KOPT-K1 (cell line): ENCODE data around the gene RAMACL.

Experiments
- H3K27ac ChIP-seq: fragments of 200-600 bp; sonication (generic); 2 replicates; pipeline ENCODE4 v1.5.1; 2016; ENCODE audit warnings: antibody characterized with exemption, mild to moderate bottlenecking, low read depth, low read length; ENCODE audit not compliant: poor library complexity, severe bottlenecking
- H3K36me3 ChIP-seq: fragments of 200-600 bp; sonication (generic); 2 replicates; pipeline ENCODE4 v1.5.1; 2017; ENCODE audit warnings: antibody characterized with exemption, mild to moderate bottlenecking, low read length, moderate library complexity; ENCODE audit not compliant: insufficient read depth
- H3K9me3 ChIP-seq: fragments of 200-600 bp; sonication (generic); 2 replicates; pipeline ENCODE4 v1.5.1; 2017; ENCODE audit warnings: antibody characterized with exemption, low read length, mild to moderate bottlenecking; ENCODE audit not compliant: insufficient read depth, poor library complexity, severe bottlenecking

The RAMACL gene

DNA sequence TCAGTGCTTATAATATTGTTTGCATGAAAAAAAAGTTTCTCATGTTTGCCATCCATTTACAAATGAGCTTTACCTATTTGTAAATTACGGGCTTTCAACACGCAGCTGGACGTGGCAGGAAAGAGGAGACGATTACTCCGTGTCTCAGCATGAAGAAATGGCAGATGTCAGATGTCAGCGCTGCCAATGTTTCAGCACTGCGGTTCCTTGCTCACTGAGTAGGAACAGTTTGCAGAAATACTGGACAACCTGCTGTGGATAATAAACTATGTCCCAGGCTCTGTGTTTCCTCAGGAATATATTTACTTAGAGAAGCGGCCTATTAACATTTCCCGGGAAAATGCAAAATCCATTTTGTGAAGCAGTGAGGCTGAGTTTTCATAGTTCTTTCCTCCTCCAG, 22.7 kb downstream of the RAMACL start:
- Histone ChIP-seq H3K9me3 (peaks cover 10% of the 10 kb centered on the region), H3K36me3 (no peaks in the 10 kb centered on the region), H3K27ac (no peak overlapping the region)

DNA sequence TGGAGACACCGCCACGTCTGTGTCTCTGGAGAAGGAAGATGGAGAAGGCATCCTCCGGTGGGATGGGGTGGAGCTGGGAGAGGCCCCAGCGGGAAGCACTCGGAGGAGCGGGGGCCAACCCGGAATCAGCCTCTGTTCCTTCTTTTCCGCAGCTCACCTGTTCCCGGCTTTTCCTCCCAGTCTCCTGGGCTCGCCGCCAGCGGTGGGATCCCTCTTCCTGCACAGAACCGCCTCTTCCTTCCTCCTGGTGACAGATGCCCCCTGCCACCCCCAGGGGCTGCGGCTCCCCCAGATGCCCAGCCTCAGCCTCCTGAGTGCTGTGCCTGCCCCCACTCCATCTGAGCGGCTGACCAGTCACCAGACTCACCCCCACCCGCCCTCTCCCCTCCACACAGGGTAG, 23.3 kb downstream of the RAMACL start:
- Histone ChIP-seq H3K36me3 (no peaks in the 10 kb centered on the region), H3K9me3 (peaks cover 10% of the 10 kb centered on the region), H3K27ac (no peak overlapping the region)

DNA sequence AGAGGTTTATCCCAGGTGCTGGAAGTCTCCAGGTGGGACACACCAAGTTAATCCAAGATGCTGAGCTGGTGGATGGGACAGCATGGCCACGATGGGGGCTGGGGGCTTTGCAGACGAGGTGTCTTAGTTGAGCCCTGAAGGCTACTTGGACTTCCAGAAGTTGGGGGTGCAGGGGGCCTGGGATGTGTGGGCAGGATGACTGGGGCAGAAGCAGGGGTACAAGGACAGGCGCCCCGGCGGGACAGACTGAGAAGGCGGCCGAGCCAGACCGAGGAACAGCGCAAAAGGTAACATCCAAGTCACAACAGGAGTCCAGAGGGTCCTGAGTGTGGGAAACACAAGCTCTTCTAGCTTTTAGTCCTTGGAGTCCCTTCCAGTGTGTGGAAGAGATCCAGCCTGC, 23.8 kb downstream of the RAMACL start:
- Histone ChIP-seq H3K9me3 (peaks cover 10% of the 10 kb centered on the region), H3K36me3 (no peaks in the 10 kb centered on the region), H3K27ac (no peak overlapping the region)

DNA sequence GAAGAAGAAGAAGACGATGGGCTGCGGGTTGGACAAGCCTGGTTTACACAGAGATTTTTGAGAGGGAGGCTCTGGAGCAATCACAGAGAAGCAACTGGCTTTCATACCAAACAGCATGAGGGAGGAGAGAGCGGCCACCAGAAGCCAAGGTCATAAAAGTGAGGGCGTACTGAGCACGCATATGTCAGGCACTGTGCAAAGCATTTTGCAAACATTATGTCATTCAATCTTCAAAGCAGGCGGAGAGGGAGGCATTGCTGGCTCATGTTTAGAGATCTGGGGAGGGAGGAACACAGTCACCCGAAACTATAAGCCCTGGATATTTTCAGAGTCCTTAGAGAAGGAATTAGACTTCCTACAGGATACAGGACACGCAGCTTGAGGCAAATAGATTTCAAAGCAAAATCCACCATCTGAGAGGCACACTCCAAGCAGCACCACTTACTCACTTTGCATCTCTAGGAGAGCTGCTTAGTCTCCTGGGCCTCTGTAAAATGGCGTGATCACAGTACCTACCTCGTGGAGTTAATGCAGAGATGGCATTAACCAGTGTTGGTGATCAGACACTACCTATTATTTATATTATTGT, 24.6 kb downstream of the RAMACL start:
- Histone ChIP-seq H3K27ac (no peak overlapping the region), H3K36me3 (no peaks in the 10 kb centered on the region), H3K9me3 (peaks cover 10% of the 10 kb centered on the region)

DNA sequence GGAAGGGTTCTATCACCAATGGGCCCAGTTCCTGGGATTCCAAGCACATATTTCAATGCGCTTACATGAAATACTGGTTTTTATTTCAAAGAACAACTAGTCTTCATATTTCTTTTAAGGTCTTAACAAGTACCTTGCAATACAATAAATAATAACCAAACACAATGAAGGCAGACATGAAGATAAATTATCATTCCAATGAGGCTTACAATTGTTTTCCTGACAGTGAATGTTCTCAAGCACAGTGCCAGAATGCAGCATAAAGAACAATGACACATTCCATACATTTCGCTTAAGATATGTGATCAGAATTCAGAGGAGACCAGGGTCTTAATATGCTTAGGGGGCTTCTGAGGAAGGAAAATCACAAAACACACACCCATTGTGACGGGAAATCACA, 26.3 kb downstream of the RAMACL start:
- no peaks in the 10 kb centered on the region for H3K36me3 ChIP-seq
- no peak overlapping the region for H3K27ac ChIP-seq
- peaks cover 10% of the 10 kb centered on the region for H3K9me3 ChIP-seq

DNA sequence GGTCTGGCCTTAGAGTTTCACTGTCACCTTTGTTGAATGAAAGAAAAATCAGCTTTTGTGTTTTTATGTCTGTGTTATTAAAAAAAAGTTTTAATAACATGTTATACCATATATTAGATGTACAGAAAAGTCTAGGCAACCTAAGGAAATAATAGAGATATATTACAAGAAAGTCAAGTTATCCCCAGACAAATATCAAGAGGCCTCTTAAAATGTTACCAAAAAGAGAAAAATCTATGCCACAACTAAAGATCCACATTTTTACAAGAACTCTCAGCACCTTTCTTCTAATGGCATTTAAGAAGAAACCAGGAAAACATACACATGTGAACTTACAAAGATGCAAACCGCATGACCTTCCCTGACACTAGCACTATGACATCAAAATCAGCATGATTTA, 26.8 kb downstream of the RAMACL start:
- Histone ChIP-seq H3K9me3 (peaks cover 10% of the 10 kb centered on the region), H3K36me3 (no peaks in the 10 kb centered on the region), H3K27ac (no peak overlapping the region)

DNA sequence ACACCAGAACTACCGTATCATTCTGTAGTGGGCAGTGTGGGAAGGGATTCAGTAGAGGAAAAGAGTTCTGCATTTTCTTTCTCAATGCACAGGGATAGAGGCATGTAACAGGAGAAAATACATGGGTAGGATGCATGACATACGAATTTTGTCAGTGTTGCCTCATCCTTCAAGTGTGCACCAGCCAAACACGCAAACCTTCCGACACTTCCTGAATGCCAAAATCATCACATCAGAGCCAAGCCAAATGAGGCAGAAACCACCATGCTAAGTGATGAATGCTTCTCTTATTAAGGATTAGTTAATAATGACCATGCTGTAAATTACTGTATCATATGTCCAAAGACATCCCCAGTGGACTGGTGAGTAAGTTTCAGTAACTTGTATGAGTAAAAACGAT, 27.3 kb downstream of the RAMACL start:
- H3K36me3 ChIP-seq, result no peaks in the 10 kb centered on the region
- H3K27ac ChIP-seq, result no peak overlapping the region
- H3K9me3 ChIP-seq, result peaks cover 10% of the 10 kb centered on the region

DNA sequence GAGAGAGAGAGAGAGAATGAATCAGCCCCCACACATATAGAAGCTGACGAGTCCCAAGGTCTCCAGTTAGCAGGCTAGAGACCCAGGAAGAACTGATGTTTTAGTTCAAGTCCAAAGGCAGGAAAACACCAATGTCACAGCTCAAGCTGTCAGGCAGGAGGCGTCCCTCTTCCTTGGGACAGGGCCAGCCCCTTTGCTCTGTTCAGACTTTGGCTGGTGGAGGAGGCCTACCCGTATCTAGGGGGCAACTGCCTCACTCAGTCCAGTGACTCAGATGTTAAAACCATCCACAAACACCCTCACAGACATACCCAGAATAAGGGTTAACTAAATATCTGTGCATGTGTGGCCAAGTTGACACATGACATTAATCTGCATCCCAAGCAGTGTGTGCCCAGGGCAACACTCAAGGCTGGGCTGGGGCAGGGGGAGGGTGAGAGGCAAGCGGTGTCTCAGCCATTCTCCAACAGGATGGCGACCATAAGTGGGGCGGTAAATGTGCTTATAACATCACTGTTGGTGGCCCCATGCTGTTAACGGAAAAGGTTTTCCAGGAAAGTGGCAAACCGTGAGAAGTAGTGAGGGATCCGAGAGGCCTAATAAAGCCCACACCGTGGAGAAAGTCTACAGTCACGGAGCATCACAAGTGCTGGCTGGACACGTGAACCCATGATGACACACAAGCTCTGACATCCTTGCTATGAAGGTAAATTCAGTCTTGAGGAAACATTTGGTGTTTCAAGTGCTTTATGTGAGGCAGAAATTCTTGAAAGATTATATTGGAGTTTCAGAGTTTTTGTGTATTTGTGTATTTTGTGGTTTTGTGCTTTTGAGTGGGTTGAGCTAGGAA, 28.1 kb downstream of the RAMACL start:
- Histone ChIP-seq H3K36me3 (no peaks in the 10 kb centered on the region), H3K27ac (no peak overlapping the region), H3K9me3 (peaks cover 10% of the 10 kb centered on the region)

DNA sequence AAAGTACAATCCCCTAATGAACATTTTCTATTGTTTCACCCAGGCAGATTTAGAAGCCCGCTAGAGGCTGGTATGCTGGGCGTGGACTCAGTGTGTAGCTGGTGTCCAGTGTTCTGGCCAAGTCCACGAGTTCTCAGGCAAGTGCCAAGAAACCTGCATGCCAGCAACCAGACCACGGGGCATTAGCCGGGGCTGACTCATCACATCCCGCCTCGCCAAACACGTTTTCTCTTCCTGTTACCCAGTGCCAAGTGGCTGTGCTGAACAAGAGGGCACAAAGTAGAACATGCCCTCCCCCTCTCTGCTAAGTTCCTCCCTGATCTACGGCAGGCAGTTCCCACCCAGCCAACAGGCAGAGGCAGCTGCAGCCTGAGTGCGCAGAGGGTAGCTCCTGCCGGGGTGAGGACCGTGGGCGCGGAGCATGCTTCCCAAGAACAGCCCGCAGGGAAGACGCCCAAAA, 29.6 kb downstream of the RAMACL start:
- Histone ChIP-seq H3K36me3 (no peaks in the 10 kb centered on the region), H3K9me3 (peaks cover 10% of the 10 kb centered on the region), H3K27ac (no peak overlapping the region)

DNA sequence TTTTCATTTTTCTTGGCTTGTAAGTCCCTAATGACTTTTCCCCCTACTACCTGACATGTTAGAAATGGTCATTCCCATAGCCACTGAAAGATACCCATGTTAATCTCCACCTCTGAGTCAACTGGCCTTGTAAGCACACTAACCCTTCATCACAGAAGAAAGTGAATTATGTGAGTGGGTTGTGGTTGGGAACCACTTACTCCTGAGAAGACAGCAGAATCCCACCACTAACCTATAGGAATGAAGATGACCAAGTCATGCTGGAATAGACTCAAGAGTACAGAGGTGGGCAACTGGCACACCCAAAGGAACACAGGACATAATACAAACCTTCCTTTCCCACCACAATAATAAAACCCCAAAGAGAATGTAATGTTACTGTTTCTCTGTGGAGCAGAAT, 30.1 kb downstream of the RAMACL start:
- H3K9me3 ChIP-seq, result peaks cover 10% of the 10 kb centered on the region
- H3K27ac ChIP-seq, result no peak overlapping the region
- H3K36me3 ChIP-seq, result no peaks in the 10 kb centered on the region

DNA sequence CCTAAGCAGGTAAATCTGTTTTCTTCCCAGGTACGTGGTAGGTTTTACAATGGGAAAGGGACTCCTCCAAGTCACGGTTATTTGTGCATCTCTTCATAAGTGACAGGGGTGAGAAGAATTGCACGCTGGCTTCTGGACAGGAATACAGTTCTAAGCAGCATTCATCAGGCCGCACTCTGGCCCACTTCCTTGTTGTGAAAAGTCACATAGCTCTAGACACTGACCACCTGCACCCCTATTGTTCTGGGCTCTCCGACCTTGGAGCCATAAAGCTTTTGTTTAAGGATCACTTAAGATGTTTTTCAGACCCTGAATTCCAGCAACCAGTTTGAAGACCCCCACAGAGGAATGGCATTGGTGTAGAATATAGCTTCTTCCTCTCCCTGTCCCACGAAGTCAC, 31.4 kb downstream of the RAMACL start:
- no peak overlapping the region for H3K27ac ChIP-seq
- no peaks in the 10 kb centered on the region for H3K36me3 ChIP-seq
- H3K9me3 ChIP-seq, result peaks cover 10% of the 10 kb centered on the region

DNA sequence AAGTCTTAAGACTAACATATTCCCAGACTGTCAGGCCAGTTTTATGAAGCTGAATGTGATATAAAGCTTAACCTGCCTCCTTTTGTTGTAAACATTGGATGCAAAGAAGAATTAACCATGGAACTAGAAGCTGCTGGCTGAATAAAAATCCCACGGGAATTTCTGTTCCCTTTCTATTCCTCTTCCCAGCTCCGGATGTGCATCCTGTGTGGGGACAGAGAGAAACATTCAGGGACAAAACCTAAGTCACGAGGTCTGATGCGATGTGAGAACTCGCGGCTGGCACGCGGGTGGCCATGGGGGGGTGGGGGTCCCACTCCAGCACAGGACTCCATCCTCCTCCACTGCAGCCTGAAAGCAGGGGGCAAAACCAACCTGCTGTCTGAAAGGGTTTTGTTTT, 32.2 kb downstream of the RAMACL start:
- Histone ChIP-seq H3K27ac (no peak overlapping the region), H3K9me3 (peaks cover 3% of the 10 kb centered on the region), H3K36me3 (no peaks in the 10 kb centered on the region)

DNA sequence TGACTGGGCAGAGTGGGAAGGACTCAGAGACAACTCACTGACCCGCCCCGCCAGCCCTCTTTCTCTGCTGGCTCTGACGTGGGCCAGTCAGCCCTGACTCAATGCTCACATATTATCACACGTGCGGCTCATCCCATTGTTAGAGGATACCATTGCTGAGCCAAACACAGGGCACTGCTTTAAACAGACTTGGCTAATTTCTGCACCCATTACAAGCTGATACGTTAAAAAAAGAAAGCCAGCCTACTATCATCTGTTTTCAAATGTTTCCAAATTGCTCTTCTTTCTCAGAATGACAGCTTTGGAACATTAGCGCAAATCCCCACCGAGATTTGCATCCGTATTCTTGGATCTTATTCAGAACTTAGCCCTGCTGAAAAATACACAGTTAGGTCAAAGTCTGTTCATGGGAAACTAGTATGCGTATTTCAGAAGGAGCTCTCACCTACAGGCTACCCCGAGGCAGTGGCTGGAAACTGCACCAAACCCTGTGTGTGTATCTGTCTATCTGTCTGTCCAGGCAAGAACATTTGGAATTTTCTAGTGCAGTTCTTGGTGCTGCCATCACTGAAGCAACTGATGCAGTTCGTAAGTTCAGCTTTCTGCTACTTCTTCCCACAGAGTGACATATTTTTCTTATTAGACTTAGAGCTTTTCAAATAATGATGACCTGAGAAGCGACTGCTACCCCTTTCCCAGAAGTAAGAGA, 32.8 kb downstream of the RAMACL start:
- no peaks in the 10 kb centered on the region for H3K36me3 ChIP-seq
- H3K9me3 ChIP-seq, result no peaks in the 10 kb centered on the region
- no peak overlapping the region for H3K27ac ChIP-seq

DNA sequence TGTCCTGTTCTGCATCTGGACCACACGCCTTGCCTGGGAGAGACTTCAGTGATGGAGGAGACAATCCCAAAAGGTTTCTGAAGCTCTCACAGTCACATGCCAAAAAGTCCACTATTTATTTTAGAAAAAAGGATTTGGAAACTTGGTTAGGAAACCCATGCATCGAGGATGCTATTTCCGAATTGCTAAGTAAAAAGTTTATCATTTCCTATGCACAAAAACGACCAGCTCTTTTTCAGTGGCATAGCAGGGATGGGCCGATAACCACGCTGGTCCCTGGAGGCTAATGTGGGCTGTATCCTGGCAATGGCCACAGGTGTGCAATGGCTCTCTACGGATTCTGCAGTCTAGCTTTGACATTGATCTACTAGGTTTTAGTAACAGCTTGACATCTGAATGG, 33.9 kb downstream of the RAMACL start:
- H3K36me3 ChIP-seq, result no peaks in the 10 kb centered on the region
- H3K27ac ChIP-seq, result no peak overlapping the region

DNA sequence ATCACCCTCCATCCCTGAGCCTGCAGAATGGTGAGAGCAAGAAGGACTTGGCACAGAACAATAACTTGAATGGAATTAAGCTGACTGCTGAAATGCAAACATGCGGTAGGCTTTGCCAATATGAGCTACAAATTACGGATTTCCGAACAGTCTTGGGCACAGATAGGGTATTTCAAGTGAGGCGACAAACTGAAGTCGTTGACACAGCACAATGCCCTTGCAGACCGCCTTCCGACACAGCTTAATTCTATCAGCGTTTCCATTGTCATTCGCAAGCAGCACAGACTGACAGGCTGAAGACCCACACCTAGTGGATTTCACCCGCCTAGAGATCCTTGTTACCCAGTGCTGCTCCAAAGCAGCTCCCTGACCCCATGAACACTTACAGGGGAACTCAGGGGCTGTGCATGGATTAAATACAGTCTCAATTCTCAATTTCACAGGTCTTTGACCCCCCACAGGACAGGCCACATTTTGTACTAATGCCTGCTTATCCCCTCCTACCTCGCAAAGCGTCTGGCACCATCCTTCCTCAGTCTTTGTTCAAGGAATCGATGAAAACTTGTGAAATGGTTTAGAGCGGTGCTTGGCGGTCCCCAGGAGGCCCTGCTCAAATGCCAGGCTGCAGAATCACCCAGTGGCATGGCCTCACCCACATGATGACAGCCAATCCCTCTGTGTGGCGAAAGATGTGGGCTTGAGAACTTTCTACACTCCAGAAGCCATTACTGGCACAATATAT, 34.6 kb downstream of the RAMACL start:
- Histone ChIP-seq H3K27ac (no peak overlapping the region), H3K36me3 (no peaks in the 10 kb centered on the region), H3K9me3 (no peaks in the 10 kb centered on the region)

More for the DNA sequence above, 33.9 kb downstream of the RAMACL start:
- H3K9me3 ChIP-seq, result no peaks in the 10 kb centered on the region
